Endothelial cell of umbilical vein (primary cell): ENCODE measurements around the gene MB21D2. TPM values are rescaled to one million over a fixed set of nuclear protein-coding genes. Genes with fewer than 3 reads are reported as not detected.

Experiments
- BruUV-seq: library from RNA; stranded (reverse); fragments of 400-500 nt; replicated peaks from 2 replicates; lab custom pipeline; 2021; lab: Mats Ljungman, UMichigan
- CTCF ChIA-PET: fragments of 300-600, 350-600 bp; sonication (Branson Sonifier 250); formaldehyde crosslinking; loops from one replicate; lab custom pipeline; 2021; ENCODE audit warnings: antibody characterized with exemption, inconsistent platforms; lab: Charles Lee
- POLR2A ChIA-PET: fragments of 300-600, 350-600 bp; sonication (Branson Sonifier 250); formaldehyde crosslinking; loops from one replicate; lab custom pipeline; 2021; ENCODE audit warnings: antibody characterized with exemption, inconsistent platforms; lab: Charles Lee
- DNase-seq: peaks from one replicate; pipeline ENCODE4 v3.0.0-alpha.2; 2011; ENCODE audit warnings: low read depth, low spot score
- FAIRE-seq: peaks from 2 replicates; lab custom pipeline; 2011; peaks lifted over from hg19 to GRCh38; lab: Jason Lieb, UNC
- H2AFZ ChIP-seq: 2 replicates; pipeline ENCODE4 v1.6.0; 2012; ENCODE audit warnings: low read depth, low read length, control low read depth, inconsistent platforms
- H3K27ac ChIP-seq: 2 replicates; pipeline ENCODE4 v1.5.1; 2011; ENCODE audit warnings: low read depth, mild to moderate bottlenecking, control low read depth, low read length, moderate library complexity; ENCODE audit not compliant: insufficient read depth
- H3K27me3 ChIP-seq, 2 experiments: 2 replicates each; pipeline versions ENCODE4 v1.6.0 to v1.6.1; 2011; ENCODE audit warnings: low read length in 2 of 2, mixed read lengths in 1 of 2; ENCODE audit not compliant: control insufficient read depth in 2 of 2, insufficient read depth in 2 of 2
- H3K36me3 ChIP-seq, 2 experiments: 2 replicates in 1 of 2; 3 replicates in 1 of 2; pipeline ENCODE4 v1.5.1; 2011; ENCODE audit warnings: low read length in 2 of 2, mild to moderate bottlenecking in 1 of 2, moderate library complexity in 1 of 2; ENCODE audit not compliant: control insufficient read depth in 2 of 2, insufficient read depth in 2 of 2; ENCODE audit errors: extremely low read depth in 1 of 2
- H3K4me1 ChIP-seq: 3 replicates; pipeline ENCODE4 v1.5.1; 2011; ENCODE audit warnings: mild to moderate bottlenecking, low read length; ENCODE audit not compliant: control insufficient read depth, insufficient read depth; ENCODE audit errors: extremely low read depth
- H3K4me2 ChIP-seq: 2 replicates; pipeline ENCODE4 v1.6.1; 2011; ENCODE audit warnings: low read length, control low read depth, mixed read lengths; ENCODE audit not compliant: insufficient read depth
- H3K4me3 ChIP-seq, 3 experiments: fragments of 200-600 bp in 1 of 3; sonication (generic), shearing (Covaris generic) in 1 of 3; replicated peaks in 1 of 3; 2 replicates each; pipeline ENCODE4 v1.5.1; 2011 to 2016; ENCODE audit warnings: control low read depth in 3 of 3, low read length in 3 of 3, mild to moderate bottlenecking in 2 of 3, inconsistent platforms in 1 of 3, low read depth in 1 of 3, moderate library complexity in 1 of 3; ENCODE audit not compliant: insufficient read depth in 1 of 3
- H3K79me2 ChIP-seq: 2 replicates; pipeline ENCODE4 v1.6.0; 2012; ENCODE audit warnings: low read length, inconsistent platforms; ENCODE audit not compliant: control insufficient read depth, insufficient read depth
- H3K9ac ChIP-seq: replicated peaks from 2 replicates; pipeline ENCODE3; 2011; ENCODE audit warnings: low read length, control low read depth; ENCODE audit not compliant: insufficient read depth; ENCODE audit errors: extremely low read depth
- H3K9me1 ChIP-seq: replicated peaks from 3 replicates; pipeline ENCODE4 v1.6.0; 2011; ENCODE audit warnings: mild to moderate bottlenecking, low read length; ENCODE audit not compliant: control insufficient read depth, insufficient read depth; ENCODE audit errors: extremely low read depth
- H3K9me3 ChIP-seq: replicated peaks from 2 replicates; pipeline ENCODE4 v1.5.1; 2012; ENCODE audit warnings: low read length, inconsistent platforms; ENCODE audit not compliant: control insufficient read depth, insufficient read depth
- H4K20me1 ChIP-seq: replicated peaks from 2 replicates; pipeline ENCODE3; 2011; ENCODE audit warnings: mild to moderate bottlenecking, low read length; ENCODE audit not compliant: control insufficient read depth, insufficient read depth; ENCODE audit errors: extremely low read depth
- EZH2 ChIP-seq: IDR thresholded peaks from 2 replicates; pipeline ENCODE4 v1.6.1; 2012; ENCODE audit warnings: borderline replicate concordance, low read depth, mild to moderate bottlenecking, moderate library complexity, low read length, inconsistent platforms; ENCODE audit not compliant: severe bottlenecking
- FOS ChIP-seq: IDR thresholded peaks from 2 replicates; pipeline ENCODE4 v1.6.1; 2011; ENCODE audit warnings: mild to moderate bottlenecking, low read length, moderate library complexity, borderline replicate concordance; ENCODE audit not compliant: insufficient read depth
- GATA2 ChIP-seq: IDR thresholded peaks from 2 replicates; pipeline ENCODE4 v1.7.0; 2011; ENCODE audit warnings: low read depth, mild to moderate bottlenecking, moderate library complexity, mixed read lengths, low read length; ENCODE audit not compliant: insufficient read length, insufficient read depth
- JUN ChIP-seq: IDR thresholded peaks from 2 replicates; pipeline ENCODE4 v1.6.1; 2011; ENCODE audit warnings: borderline replicate concordance, low read depth; ENCODE audit not compliant: insufficient read length, insufficient read depth
- MYC ChIP-seq: IDR thresholded peaks from one replicate; pipeline ENCODE4 v1.6.1; 2011; ENCODE audit warnings: mild to moderate bottlenecking, low read depth, low read length
- POLR2A ChIP-seq: IDR thresholded peaks from 2 replicates; pipeline ENCODE4 v1.6.1; 2012; ENCODE audit warnings: low read depth, mild to moderate bottlenecking, control low read depth, low read length
- POLR2AphosphoS5 ChIP-seq: IDR thresholded peaks from 2 replicates; pipeline ENCODE4 v1.6.1; 2012; ENCODE audit warnings: low read depth, mild to moderate bottlenecking, control low read depth, low read length, moderate library complexity; ENCODE audit not compliant: insufficient read depth
- dilution Hi-C: fragments of 300-500 bp; cut with MboI; formaldehyde crosslinking; loops from one replicate; pipeline ENCODE4 v1.15.0; 2019; ENCODE audit warnings: low sequenced_read_pairs; ENCODE audit not compliant: extremely low pct_ligation_motif_present
- intact Hi-C: fragments of 100-400 bp; cut with micrococcal nuclease; formaldehyde crosslinking; loops from one replicate; pipeline ENCODE4 v1.10.0; 2022
- polyA plus RNA-seq, 4 experiments: library from polyadenylated mRNA; depleted of rRNA in 3 of 4; stranded (reverse) in 3 of 4; unstranded in 1 of 4; fragments of >200 nt; gene quantifications; 2 replicates each; pipeline versions ENCODE4 v1.2.1 to v1.2.3, GENCODE V29; 2011 to 2012; ENCODE audit warnings: missing spikeins in 1 of 4
- total RNA-seq: library from RNA; stranded (reverse); gene quantifications from 2 replicates; pipeline ENCODE4 v1.2.3, GENCODE V29; 2021
- TF ChIP-seq, protein P1 (sequence below): IDR thresholded peaks from 2 replicates; pipeline ENCODE4 v1.6.1; 2011; ENCODE audit not compliant: insufficient read depth, insufficient read length

MB21D2 gene
- total and polyA plus RNA-seq, 2 donors (not counting 3 experiments of a cell fraction or from before 2014, with no cell fraction given), result 6.7 to 7.4 TPM

DNA sequence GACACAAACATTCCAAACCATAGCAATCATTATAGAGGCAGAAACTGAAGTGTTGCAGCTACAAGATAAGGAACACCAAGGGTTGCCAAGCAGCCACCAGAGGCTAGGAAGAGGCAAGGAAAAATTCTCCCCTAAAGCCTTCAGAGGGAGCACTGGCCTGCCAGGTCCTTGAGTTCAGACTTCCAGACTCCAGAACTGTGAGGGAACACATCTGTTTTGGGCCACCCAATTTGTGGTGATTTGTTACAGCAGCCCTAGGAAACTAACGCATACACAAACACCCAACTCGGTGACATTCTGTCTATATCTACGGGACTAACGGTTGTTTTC lies 54.6 kb downstream of the MB21D2 start:
- ChIA-PET CTCF (interaction anchor here (1.6 kb wide), 1 partner anchor 18 kb away, joined by 3 read pairs; no protein-coding TSS in a partner anchor), POLR2A (no interaction called here)
- dilution Hi-C loops, result no loop called here

DNA sequence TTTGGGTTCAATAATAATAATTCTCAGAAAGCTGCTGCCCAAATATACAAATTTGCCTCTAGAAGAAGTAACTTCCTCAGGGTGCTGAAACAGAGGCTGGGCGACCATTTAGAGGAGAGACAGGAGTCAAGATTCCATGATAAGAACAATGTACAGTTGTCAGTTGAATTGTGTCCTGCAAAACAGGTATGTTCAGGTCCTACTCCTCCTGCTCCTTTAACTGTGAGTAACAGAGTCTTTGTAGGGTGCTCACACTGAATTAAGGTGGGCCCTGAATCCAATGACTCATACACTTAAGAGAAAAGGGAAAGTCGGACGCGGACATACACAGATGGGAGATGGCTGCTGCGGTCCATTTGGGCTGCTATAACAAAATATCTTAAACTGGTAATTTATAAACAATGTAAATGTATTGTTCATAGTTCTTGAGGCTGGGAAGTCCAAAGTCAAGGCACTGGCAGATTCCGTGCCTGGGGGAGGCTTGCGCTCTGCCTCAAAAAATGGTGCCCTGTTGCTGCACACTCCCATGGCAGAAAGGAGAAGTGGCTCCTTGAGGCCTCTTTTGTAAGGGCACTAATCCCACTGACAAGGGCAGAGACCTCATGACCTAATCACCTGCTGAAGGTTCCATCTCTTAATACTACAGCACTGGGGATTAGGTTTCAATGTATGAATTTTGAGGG lies 55.1 kb downstream of the MB21D2 start:
- H2AFZ ChIP-seq, result no peak overlapping the region
- no peaks in the 10 kb centered on the region for H3K9me1 ChIP-seq
- H3K27ac ChIP-seq, result no peak overlapping the region
- dilution Hi-C loops (no loop called here), intact Hi-C loops (no loop called here)
- BruUV-seq, result no TSS peak
- DNase-seq (no peak), FAIRE-seq (no peak)
- ChIA-PET POLR2A (no interaction called here), CTCF (interaction anchor here (1.6 kb wide), 1 partner anchor 19 kb away, joined by 3 read pairs; no protein-coding TSS in a partner anchor)
- no peaks in the 10 kb centered on the region for H3K27me3 ChIP-seq
- H3K79me2 ChIP-seq, result no peaks in the 10 kb centered on the region
- H3K4me2 ChIP-seq, result no peak overlapping the region
- H4K20me1 ChIP-seq, result no peaks in the 10 kb centered on the region
- H3K4me3 ChIP-seq, result no peak overlapping the region
- H3K4me1 ChIP-seq, result peaks cover 8% of the 10 kb centered on the region
- TF ChIP-seq, protein P1, sequence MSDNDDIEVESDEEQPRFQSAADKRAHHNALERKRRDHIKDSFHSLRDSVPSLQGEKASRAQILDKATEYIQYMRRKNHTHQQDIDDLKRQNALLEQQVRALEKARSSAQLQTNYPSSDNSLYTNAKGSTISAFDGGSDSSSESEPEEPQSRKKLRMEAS, result no peak
- TF ChIP-seq POLR2A (no peak), FOS (no peak), MYC (no peak), EZH2 (no peak), GATA2 (no peak), POLR2AphosphoS5 (no peak), JUN (no peak)
- no peak overlapping the region for H3K9ac ChIP-seq
- no peaks in the 10 kb centered on the region for H3K9me3 ChIP-seq
- no peaks in the 10 kb centered on the region for H3K36me3 ChIP-seq

More for the DNA sequence above, 54.6 kb downstream of the MB21D2 start:
- no peaks in the 10 kb centered on the region for H4K20me1 ChIP-seq
- H3K36me3 ChIP-seq, result no peaks in the 10 kb centered on the region
- no peaks in the 10 kb centered on the region for H3K9me1 ChIP-seq
- no TSS peak for BruUV-seq
- no peak overlapping the region for H2AFZ ChIP-seq
- H3K4me1 ChIP-seq, result peaks cover 8% of the 10 kb centered on the region
- DNase-seq, result no peak
- H3K27ac ChIP-seq, result no peak overlapping the region
- H3K9me3 ChIP-seq, result no peaks in the 10 kb centered on the region
- no peak for FAIRE-seq
- TF ChIP-seq POLR2AphosphoS5 (no peak), GATA2 (no peak), POLR2A (no peak)
- TF ChIP-seq, protein P1, result no peak
- H3K4me2 ChIP-seq, result no peak overlapping the region
- H3K9ac ChIP-seq, result no peak overlapping the region
- H3K79me2 ChIP-seq, result no peaks in the 10 kb centered on the region
- H3K27me3 ChIP-seq, result no peaks in the 10 kb centered on the region
- H3K4me3 ChIP-seq, result no peak overlapping the region
- intact Hi-C loops, result no loop called here
